Measurements from ENCODE around the gene SELP.
"Not testable (repeated sequence)": the region's sequence is repeated elsewhere in the genome, so short reads cannot be mapped to it uniquely, and the experiment has no call there.

GRCh38 chr1:169658777-169659176 is 28.9 kb upstream of the SELP start:
- TF ChIP-seq CTCF (conservative IDR thresholded peaks at IDR 0.05; ENCODE audit: low read length); EZH2phosphoT487 (IDR thresholded peaks at IDR 0.05; ENCODE audit: borderline replicate concordance, low read depth, low read length): not testable (repeated sequence)

Data from OCI-LY7 (cell line).